ENCODE results near the gene KCNJ6. TPM values are rescaled to one million over a fixed set of nuclear protein-coding genes. Genes with fewer than 3 reads are reported as not detected.
A peak's percentile ranks its signal among the peaks of the same experiment; 100 is the strongest.

The KCNJ6 gene
- total RNA-seq, 1 donor: 0.36 TPM

GRCh38 chr21:37869661-37870060 lies 46.6 kb downstream of the KCNJ6 start:
- Histone ChIP-seq H3K27me3 (ENCODE audit: insufficient read depth, low read length) (no peaks in the 10 kb centered on the region), H3K27ac (ENCODE audit: low read depth, low read length) (no peak overlapping the region), H3K4me1 (ENCODE audit: insufficient read depth, low read length) (peaks cover 17% of the 10 kb centered on the region), H3K4me2 (ENCODE audit: insufficient read depth, low read length) (no peak overlapping the region), H2AFZ (ENCODE audit: low read length) (no peak overlapping the region), H3K4me3 (ENCODE audit: insufficient read depth, low read length) (no peak overlapping the region), H3K36me3 (ENCODE audit: insufficient read depth, low read length) (no peaks in the 10 kb centered on the region), H4K20me1 (ENCODE audit: insufficient read depth, low read length) (no peaks in the 10 kb centered on the region), H3K9me3 (ENCODE audit: low read depth, low read length) (no peaks in the 10 kb centered on the region), H3K79me2 (ENCODE audit: insufficient read depth, low read length) (no peaks in the 10 kb centered on the region)
- no peak for DNase-seq (ENCODE audit: insufficient read length, low spot score, missing footprints)
- TF ChIP-seq CTCF (IDR thresholded peaks at IDR 0.05; ENCODE audit: extremely low read depth, low read depth, low read length): no peak

DNA sequence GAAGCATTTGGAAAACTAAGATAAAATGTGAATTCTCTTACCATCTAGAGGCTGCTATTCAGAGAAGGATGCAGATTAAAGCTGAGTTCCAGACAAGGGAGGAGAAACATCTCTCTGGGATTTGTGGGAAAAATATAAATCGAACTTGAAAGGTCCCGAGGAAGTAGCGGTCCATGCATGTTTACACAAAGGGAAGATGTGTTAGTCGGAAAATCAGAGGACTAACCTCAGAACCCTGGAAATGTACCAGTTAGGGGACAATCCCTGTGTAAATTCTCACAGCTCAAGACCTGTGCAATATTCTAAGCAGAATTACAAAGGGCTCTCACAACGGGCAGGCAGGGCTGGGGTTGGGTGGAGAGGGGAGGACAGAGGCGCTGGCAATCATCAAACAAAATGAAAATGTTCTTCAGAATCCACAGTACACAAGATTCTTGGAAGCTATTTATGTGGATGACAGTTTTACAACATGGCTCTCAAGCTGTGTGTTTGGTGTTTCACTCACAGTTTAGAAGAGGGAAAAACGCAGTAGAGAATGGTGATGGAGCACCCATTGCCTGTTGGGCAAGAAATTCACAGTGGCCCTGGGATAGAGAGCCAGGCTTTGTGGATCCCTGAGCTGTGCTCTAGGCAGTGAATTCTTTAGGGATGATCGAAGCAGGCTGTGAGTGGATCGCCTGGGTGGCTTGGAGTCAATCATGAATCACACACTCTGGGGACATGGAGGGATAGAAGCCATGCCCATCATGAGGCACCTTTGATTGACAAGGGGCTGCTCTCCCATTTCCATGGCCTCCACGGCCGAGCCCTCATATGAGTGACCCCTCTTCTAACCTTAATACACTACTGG lies 47.6 kb downstream of the KCNJ6 start:
- peak; percentile 80 for DNase-seq (ENCODE audit: insufficient read length, low spot score, missing footprints)
- H3K4me1 ChIP-seq (ENCODE audit: insufficient read depth, low read length): peaks cover 17% of the 10 kb centered on the region
- H4K20me1 ChIP-seq (ENCODE audit: insufficient read depth, low read length): no peaks in the 10 kb centered on the region
- TF ChIP-seq CTCF (IDR thresholded peaks at IDR 0.05; ENCODE audit: extremely low read depth, low read depth, low read length): no peak
- H3K27ac ChIP-seq (ENCODE audit: low read depth, low read length): peak overlapping the region; percentile 40
- no peaks in the 10 kb centered on the region for H3K36me3 ChIP-seq (ENCODE audit: insufficient read depth, low read length)
- H3K4me2 ChIP-seq (ENCODE audit: insufficient read depth, low read length): peak overlapping the region; percentile 29
- no peaks in the 10 kb centered on the region for H3K9me3 ChIP-seq (ENCODE audit: low read depth, low read length)
- peak overlapping the region; percentile 2 for H3K4me3 ChIP-seq (ENCODE audit: insufficient read depth, low read length)
- no peaks in the 10 kb centered on the region for H3K79me2 ChIP-seq (ENCODE audit: insufficient read depth, low read length)
- H3K27me3 ChIP-seq (ENCODE audit: insufficient read depth, low read length): no peaks in the 10 kb centered on the region
- peak overlapping the region; percentile 62 for H2AFZ ChIP-seq (ENCODE audit: low read length)

DNA sequence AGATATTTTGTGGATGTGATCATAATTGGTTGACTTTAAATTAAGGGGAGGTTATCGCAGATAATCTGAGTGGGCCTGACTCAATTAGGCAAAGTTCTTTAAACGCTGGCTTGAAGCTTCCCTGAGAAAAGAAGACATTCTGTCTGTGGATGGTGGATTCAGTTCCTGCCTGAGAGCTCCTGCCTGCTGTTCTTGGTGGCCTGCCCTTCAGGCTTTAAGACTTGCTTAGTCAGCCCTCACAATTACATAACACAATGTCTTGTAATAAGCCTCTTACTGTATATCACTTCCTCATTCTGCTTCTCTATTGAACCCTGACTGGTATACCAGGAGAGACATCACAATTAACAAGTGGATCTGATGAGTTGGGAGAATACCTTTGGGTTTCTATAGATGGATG lies 50.2 kb downstream of the KCNJ6 start:
- H3K27ac ChIP-seq (ENCODE audit: low read depth, low read length): no peak overlapping the region
- no peaks in the 10 kb centered on the region for H3K36me3 ChIP-seq (ENCODE audit: insufficient read depth, low read length)
- no peaks in the 10 kb centered on the region for H3K9me3 ChIP-seq (ENCODE audit: low read depth, low read length)
- H2AFZ ChIP-seq (ENCODE audit: low read length): no peak overlapping the region
- no peaks in the 10 kb centered on the region for H3K79me2 ChIP-seq (ENCODE audit: insufficient read depth, low read length)
- H4K20me1 ChIP-seq (ENCODE audit: insufficient read depth, low read length): no peaks in the 10 kb centered on the region
- peaks cover 9% of the 10 kb centered on the region for H3K4me1 ChIP-seq (ENCODE audit: insufficient read depth, low read length)
- no peak for TF ChIP-seq CTCF (IDR thresholded peaks at IDR 0.05; ENCODE audit: extremely low read depth, low read depth, low read length)
- DNase-seq (ENCODE audit: insufficient read length, low spot score, missing footprints): no peak
- H3K4me2 ChIP-seq (ENCODE audit: insufficient read depth, low read length): no peak overlapping the region
- H3K4me3 ChIP-seq (ENCODE audit: insufficient read depth, low read length): no peak overlapping the region
- no peaks in the 10 kb centered on the region for H3K27me3 ChIP-seq (ENCODE audit: insufficient read depth, low read length)

- no peak for TF ChIP-seq CTCF (IDR thresholded peaks at IDR 0.05; ENCODE audit: extremely low read depth, low read depth, low read length)
- Histone ChIP-seq H3K79me2 (ENCODE audit: insufficient read depth, low read length) (no peaks in the 10 kb centered on the region), H4K20me1 (ENCODE audit: insufficient read depth, low read length) (no peaks in the 10 kb centered on the region)
Observed at GRCh38 chr21:37865156-37865555, 51.1 kb downstream of the KCNJ6 start.

More at GRCh38 chr21:37865156-37865555, 51.1 kb downstream of the KCNJ6 start:
- peaks cover 7% of the 10 kb centered on the region for H3K4me1 ChIP-seq (ENCODE audit: insufficient read depth, low read length)
- no peak overlapping the region for H2AFZ ChIP-seq (ENCODE audit: low read length)
- no peaks in the 10 kb centered on the region for H3K36me3 ChIP-seq (ENCODE audit: insufficient read depth, low read length)
- no peak overlapping the region for H3K27ac ChIP-seq (ENCODE audit: low read depth, low read length)
- no peaks in the 10 kb centered on the region for H3K27me3 ChIP-seq (ENCODE audit: insufficient read depth, low read length)
- DNase-seq (ENCODE audit: insufficient read length, low spot score, missing footprints): no peak
- no peaks in the 10 kb centered on the region for H3K9me3 ChIP-seq (ENCODE audit: low read depth, low read length)
- no peak overlapping the region for H3K4me3 ChIP-seq (ENCODE audit: insufficient read depth, low read length)
- no peak overlapping the region for H3K4me2 ChIP-seq (ENCODE audit: insufficient read depth, low read length)
